KOPT-K1 (cell line): Measurements from ENCODE around the gene SLC25A11.

ENCODE experiments used
- H3K27ac ChIP-seq: fragments of 200-600 bp; sonication (generic); 2 replicates; pipeline ENCODE4 v1.5.1; 2016; ENCODE audit warnings: antibody characterized with exemption, mild to moderate bottlenecking, low read depth, low read length; ENCODE audit not compliant: poor library complexity, severe bottlenecking
- H3K36me3 ChIP-seq: fragments of 200-600 bp; sonication (generic); 2 replicates; pipeline ENCODE4 v1.5.1; 2017; ENCODE audit warnings: antibody characterized with exemption, mild to moderate bottlenecking, low read length, moderate library complexity; ENCODE audit not compliant: insufficient read depth
- H3K9me3 ChIP-seq: fragments of 200-600 bp; sonication (generic); 2 replicates; pipeline ENCODE4 v1.5.1; 2017; ENCODE audit warnings: antibody characterized with exemption, low read length, mild to moderate bottlenecking; ENCODE audit not compliant: insufficient read depth, poor library complexity, severe bottlenecking

SLC25A11 gene, protein sequence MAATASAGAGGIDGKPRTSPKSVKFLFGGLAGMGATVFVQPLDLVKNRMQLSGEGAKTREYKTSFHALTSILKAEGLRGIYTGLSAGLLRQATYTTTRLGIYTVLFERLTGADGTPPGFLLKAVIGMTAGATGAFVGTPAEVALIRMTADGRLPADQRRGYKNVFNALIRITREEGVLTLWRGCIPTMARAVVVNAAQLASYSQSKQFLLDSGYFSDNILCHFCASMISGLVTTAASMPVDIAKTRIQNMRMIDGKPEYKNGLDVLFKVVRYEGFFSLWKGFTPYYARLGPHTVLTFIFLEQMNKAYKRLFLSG

DNA sequence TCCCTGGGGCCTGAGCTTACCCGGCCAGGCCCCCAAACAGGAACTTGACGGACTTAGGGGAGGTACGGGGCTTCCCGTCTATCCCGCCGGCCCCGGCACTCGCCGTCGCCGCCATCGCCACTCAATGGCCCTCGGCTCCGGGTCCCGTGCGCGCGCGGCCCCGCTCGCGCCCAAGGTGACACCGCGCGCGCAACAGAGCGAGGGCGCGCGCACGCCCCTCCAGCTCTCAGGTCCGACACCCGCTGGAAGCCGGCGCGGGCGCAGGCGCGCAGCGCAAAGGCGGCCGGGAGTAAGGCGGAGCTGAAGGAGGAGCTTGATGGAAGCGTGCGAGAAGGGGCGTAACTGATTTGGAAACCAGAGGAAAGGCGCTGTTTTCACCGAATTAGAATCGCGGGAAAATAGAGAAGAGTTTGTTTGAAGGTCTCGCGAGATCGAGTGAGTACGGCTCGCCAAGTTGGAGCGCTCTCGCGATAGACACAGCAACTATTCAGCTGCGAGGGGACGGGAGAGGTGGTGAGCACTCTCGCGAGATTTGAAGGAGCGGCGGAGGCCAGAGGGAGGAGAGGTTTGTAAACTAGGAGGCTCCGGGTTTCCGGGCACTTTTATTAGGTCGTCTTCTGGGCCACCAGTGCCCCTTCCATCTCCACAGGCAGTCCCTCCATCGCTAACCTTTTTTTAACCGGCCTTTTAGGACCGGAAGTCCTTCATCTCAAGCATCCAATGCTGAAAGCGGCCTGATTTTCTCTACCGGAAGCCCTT is at the start of gene SLC25A11, which contains the start of gene RNF167:
Gene SLC25A11 (minus strand): TSS at position 251 of the 759 bp plus-strand sequence. CDS start 136 bp downstream, at position 115.
Gene RNF167 (plus strand): TSS at position 473 of the 759 bp plus-strand sequence. CDS start 642 bp downstream, outside the sequence.
- peak within 1 kb of the TSS; percentile 99 for H3K27ac ChIP-seq
- H3K9me3 ChIP-seq: no peaks in the 10 kb centered on the region
- H3K36me3 ChIP-seq: peaks cover 65% of the 10 kb centered on the region

DNA sequence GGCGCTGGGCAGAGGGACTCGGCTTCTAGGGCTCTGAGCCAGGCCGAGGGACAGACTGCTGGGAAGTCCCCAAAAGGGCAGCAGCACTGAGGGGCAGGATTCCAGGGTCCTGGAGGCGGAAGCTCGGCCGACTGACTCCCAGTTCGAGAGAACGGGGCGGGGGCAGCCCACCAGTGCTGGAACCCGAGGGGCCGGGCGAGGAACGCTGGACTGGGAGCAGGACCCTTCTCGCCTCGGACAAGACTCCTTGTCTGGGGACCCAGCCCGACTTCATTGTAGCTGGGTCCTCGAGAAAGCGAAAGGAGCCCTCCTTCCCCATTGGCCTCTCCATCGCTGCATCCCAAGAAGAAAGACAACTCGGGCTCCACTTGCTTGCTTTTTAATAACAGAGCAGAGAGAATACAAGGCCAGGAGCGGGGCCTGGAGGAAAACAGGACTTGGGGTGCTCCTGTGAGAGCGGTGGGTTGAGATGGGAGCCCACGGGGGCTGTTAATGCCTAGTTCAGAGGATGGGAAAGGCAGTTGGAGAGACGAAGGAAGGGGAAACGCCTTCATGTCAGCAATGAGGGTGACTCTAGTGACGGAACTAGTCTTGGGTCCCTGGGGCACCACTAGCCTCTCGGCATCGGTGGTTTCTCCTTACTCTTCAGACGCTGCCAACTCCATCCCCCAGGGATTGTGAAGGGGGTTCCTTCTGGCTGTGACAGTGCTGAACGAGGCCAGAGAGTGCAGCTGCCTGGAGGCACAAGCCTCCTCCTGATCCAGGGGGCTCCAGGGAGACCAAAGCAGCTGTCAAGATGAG is 48.1 kb upstream of the SLC25A11 start:
- H3K36me3 ChIP-seq: peaks cover under 1% of the 10 kb centered on the region; the same call in 1 of the 2 replicates
- no peaks in the 10 kb centered on the region for H3K9me3 ChIP-seq
- peak overlapping the region; percentile 63 for H3K27ac ChIP-seq

DNA sequence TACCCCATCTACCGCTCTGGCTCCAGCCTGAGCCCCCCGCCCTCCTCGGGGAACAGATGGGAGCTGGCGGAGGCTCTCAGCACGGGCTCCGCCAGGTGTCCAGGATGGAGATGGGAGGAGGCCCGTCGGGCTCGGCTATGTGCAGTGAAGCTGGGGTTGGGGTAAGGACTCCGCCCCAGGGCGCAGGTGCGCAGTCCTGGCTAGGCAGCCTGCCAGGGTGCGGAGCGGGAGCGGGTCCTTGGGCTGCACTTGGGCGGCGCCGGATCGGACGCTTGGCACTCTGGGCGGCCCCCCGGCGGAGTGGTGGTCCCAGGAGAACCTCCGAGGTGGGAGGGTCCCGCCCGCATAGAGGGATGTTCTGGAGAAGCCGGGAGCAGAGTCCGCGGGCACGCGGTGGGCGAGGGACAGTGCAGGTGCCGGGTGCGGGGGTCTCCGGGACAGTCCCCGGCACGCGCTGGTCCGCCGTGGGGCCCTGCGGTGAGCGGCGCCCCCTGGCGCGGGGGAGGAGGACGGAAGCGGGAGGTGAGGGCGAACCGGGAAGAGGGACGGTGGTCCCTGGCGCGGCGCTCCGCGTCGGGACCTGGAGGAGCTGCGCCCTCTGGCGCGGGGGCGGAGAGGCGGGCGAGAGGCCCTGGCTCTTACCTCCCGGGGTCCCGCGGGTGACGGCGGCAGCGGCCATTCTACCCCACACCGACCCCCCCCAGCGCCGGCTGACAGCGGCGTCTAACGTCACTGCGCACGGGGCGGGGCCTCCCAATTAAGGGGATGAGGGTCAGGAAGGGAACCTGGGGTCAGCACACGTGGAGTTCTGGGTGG is 47.3 kb upstream of the SLC25A11 start, which contains the start of gene CAMTA2:
Gene CAMTA2 (minus strand): TSS at position 725 of the 816 bp plus-strand sequence. CDS start 1,453 bp downstream, outside the sequence.
- H3K9me3 ChIP-seq: no peaks in the 10 kb centered on the region
- H3K36me3 ChIP-seq: peaks cover 9% of the 10 kb centered on the region; the same call in 1 of the 2 replicates
- H3K27ac ChIP-seq: peak within 1 kb of the TSS; percentile 63

DNA sequence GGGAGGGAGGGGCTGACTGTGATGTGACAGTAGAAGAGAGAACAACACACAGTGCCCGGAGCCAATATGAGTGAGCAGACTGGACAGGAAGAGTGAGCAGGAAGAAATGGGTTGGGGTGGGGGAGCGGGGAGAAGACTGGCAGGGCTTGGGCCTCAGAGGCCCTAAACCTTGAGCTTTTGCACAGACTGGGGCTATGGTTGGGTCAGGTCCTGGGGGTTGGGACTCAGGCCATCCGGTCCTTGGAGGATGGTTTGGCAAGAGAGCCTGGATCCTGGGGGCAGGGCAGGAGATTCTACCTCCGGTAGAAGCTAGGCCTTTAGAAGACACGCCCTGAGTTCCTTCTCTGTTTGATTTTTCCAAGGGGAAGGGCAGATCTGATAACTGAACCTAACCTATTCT is 46.6 kb upstream of the SLC25A11 start:
- Histone ChIP-seq H3K27ac (no peak overlapping the region), H3K36me3 (peaks cover 17% of the 10 kb centered on the region; the same call in 1 of the 2 replicates), H3K9me3 (no peaks in the 10 kb centered on the region)

DNA sequence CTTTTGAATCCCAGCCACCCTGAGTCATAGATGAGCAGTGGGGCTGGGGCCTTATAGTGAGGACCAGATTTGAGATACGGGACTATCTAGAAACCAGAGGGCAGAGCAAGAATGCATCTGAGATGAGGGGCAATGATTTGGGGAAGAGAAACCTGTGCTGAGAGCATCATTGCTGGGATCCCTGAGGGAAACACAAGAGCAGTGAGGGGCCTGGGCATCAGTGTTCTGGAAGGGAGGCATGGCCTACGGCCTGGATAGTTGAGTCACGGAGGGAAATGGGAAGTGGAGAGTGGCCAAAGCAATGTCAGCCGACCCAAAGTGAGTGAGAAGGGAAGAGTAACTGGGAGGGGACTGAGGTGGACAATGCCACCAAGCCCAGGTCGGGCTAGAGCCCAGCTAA is 42.5 kb upstream of the SLC25A11 start:
- Histone ChIP-seq H3K27ac (no peak overlapping the region), H3K36me3 (peaks cover 51% of the 10 kb centered on the region)

DNA sequence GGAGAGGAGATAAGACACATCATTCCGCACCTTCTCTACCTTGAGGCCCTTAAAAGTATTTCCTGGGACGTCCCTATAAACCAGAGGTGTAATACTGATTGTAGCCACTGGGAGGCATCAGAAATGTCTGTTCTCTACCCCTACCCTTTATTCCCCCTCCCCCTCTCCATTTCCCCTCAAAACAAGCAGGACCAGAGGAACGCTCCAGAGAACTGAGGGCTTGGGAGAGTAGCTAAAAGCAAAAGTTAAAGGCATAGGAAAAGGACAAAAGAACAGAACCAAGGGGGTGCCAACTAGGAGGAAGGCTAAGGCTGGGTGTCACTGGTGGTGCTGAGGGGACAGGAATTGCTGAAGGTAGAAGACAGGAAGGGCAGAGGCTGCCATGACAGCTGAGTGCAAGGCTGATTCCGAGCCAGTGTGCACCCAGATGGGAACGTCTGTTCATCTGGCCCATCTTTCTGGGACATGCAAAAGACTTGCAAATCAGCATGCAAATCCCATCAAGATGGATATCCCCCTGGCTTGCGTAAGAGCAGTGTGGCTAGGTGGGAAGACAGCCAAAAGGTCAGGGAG is 40.9 kb upstream of the SLC25A11 start:
- peaks cover 60% of the 10 kb centered on the region for H3K36me3 ChIP-seq
- no peak overlapping the region for H3K27ac ChIP-seq
- no peaks in the 10 kb centered on the region for H3K9me3 ChIP-seq

More for the DNA sequence above, 42.5 kb upstream of the SLC25A11 start:
- no peaks in the 10 kb centered on the region for H3K9me3 ChIP-seq

DNA sequence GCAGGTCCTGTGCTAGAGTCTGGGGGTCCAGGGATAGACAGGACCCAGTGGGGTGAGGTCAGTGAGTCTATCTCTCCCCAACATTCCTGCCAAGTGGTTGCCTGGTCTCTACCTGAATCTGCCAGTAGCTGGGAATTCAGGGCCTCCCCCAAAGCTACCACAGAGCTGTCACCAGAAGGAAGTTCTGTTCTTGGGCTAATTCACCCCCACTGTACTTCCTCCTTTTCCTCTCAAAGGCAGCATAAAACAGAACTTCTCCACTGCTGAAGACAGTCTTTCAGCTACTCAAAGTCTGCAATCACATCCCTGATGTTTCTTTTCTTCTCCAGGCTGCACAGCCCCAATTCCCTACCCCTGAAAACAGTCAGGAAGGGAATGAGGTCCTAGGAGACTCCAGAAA is 38.9 kb upstream of the SLC25A11 start:
- H3K27ac ChIP-seq: no peak overlapping the region

DNA sequence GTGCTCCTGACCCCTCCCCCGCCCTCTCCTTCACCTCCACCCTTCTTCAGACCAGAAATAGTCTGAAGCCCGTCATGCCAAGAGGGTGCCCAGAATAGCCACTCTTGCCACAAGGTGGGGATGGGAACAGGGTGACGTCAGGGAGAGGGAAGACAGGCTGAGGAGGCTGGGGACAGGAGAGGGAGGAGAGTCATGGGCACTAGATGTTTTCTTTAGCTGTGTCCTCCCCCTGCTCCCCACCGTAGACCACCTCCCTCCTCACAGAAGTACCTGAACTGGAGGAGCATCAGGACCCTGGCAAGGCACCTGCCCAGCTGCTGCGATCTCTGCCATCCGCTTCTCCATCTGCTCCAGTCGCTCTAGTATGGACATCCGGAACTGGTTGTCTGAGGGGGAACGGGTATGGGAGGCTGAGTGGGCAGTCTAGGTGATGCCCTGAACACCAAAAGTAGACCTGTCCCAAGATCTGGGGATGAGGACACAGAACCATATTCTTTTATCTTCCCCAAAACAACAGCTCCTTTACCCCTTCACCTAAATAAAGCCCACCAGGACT is 34.3 kb upstream of the SLC25A11 start:
- peaks cover 70% of the 10 kb centered on the region for H3K36me3 ChIP-seq
- no peak overlapping the region for H3K27ac ChIP-seq
- no peaks in the 10 kb centered on the region for H3K9me3 ChIP-seq

More for the DNA sequence above, 38.9 kb upstream of the SLC25A11 start:
- Histone ChIP-seq H3K9me3 (no peaks in the 10 kb centered on the region), H3K36me3 (peaks cover 67% of the 10 kb centered on the region)

DNA sequence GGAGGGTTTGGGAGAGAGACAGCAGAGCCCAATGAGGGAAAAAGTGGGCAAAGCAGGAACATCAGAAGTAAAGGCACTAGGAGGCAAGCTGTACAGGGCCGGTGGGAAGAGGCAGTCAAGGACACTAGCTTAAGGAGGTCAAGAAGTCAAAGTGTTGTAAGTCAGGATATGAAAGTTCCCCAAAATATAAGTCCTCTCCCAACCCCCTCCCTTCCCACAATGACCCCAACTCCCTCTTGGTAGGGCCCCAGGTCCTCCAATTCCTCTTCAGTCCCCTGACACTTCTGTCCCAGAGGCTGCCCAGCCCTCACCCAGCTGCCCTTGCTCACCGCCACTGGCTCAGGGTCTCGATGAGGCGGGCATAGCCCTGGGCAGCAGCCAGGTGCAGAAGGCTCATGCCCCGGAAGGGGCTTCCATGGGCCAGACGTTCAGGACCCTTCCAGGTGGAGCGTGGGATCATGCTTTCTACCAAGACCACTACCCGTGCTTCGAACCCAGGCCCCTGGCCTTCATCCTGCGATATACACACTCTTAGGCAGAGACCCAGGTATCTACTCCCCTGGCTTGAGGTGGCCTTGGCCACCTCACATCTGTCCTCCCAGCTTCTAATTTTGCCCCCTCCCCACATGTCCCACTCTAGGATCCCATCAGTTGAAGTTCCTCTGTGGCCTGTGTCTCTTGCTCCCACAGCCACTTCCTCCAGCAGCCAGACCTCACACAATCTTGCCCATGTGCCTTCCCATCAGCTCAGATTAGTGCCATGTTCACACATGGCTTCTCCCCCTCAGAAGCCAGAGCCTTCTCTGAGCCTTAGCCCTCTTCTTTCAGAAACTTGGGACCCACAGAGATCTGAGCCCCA is 33.6 kb upstream of the SLC25A11 start:
- H3K27ac ChIP-seq: no peak overlapping the region
- H3K9me3 ChIP-seq: no peaks in the 10 kb centered on the region
- H3K36me3 ChIP-seq: peaks cover 67% of the 10 kb centered on the region

DNA sequence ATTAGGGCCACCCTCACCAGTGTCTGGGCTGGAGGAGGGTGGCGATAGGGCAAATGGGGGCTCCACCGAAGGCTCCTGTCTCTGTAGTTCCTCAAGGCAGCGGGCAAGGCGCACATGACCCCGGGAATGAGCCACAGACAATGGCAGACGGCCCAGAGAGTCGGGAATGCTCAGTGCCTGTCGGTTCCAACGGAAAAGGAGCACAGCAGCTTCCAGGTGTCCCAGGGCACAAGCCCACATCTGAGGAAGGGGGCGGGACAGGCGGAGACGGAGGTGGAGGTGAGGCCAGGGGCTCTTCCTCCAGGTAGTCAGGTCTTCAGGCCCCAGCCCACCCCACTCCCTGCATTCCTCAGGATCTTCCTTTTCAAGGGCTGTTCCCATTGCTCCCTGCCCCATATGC is 32.9 kb upstream of the SLC25A11 start:
- H3K27ac ChIP-seq: no peak overlapping the region
- no peaks in the 10 kb centered on the region for H3K9me3 ChIP-seq
- H3K36me3 ChIP-seq: peaks cover 60% of the 10 kb centered on the region

DNA sequence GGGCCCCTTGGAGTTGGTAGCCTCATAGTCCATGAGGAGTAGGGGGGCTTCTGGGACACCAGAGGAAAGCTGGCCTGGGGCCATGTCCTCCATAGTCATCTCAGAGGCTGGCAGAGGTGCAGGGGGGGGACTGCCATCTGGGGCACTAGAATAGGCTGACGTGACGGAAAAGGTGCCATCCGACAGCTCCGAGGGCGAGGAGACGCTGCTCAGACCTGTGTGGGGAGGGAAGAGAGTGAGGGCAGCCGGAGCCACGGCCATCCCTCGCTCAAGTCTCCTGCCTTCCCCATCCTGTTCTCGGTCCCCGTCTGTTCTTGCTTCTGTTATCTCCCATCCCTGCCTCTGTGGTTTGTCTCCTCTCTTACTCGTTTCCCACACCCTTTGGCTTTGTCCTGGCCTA is 32.5 kb upstream of the SLC25A11 start:
- Histone ChIP-seq H3K9me3 (no peaks in the 10 kb centered on the region), H3K27ac (no peak overlapping the region), H3K36me3 (peaks cover 55% of the 10 kb centered on the region)

DNA sequence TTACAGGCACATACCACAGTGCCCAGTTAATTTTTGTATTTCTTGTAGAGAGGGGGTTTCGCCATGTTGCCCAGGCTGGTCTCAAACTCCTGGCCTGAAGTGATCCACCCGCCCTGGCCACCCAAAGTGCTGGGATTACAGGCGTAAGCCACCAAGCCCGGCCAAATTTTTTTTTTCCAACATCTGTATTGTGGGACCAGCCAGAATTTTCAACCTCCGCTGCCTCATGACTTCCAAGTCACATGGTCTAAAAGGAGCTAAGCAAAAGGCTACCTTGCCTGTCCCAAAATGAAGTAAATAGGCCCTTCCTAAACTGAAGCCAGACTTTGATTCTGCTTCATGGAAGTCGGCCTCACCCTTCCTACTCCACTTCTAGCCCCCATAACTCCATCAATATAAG is 32.0 kb upstream of the SLC25A11 start:
- H3K36me3 ChIP-seq: peaks cover 50% of the 10 kb centered on the region

DNA sequence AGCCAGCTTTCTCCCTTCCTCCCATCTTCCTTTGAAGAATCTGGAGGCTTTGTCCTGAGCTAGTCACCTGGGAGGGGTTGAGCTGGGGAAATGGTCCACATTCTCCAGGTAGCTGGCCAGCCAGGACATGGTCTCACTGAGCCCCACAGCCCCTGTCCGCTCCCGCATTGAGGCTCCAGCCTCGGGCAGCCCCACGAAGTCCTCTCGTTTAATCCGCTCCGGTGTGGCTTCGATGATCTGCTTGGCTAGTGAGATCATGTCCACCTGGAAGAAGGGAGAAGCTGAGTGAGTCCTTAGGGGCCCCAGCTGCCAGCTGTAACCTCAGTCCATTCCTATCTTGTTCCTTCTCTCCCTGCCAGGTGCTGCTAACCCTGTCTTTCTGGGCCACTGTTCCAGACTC is 30.4 kb upstream of the SLC25A11 start:
- Histone ChIP-seq H3K27ac (no peak overlapping the region), H3K36me3 (peaks cover 46% of the 10 kb centered on the region), H3K9me3 (no peaks in the 10 kb centered on the region)

More for the DNA sequence above, 32.0 kb upstream of the SLC25A11 start:
- H3K9me3 ChIP-seq: no peaks in the 10 kb centered on the region
- H3K27ac ChIP-seq: no peak overlapping the region
